ENCODE results near the gene PAIP1. TPM values are rescaled to one million over a fixed set of nuclear protein-coding genes. Genes with fewer than 3 reads are reported as not detected.
"Not testable (repeated sequence)": the region's sequence is repeated elsewhere in the genome, so short reads cannot be mapped to it uniquely, and the experiment has no call there.

The PAIP1 gene
- total RNA-seq, 1 donor from 2014 or later, result 111 TPM

- no peaks in the 10 kb centered on the region for H3K27me3 Mint-ChIP-seq (ENCODE audit: low read depth)
- no peak overlapping the region for H3K4me3 Mint-ChIP-seq
- no peak for DNase-seq (ENCODE audit: low read depth, low spot score)
- peaks cover 11% of the 10 kb centered on the region for H3K4me1 Mint-ChIP-seq
- no peak overlapping the region for H3K27ac Mint-ChIP-seq (ENCODE audit: unreplicated experiment)
- H3K9me3 Mint-ChIP-seq, result no peaks in the 10 kb centered on the region
- H3K36me3 Mint-ChIP-seq (ENCODE audit: low read depth), result peaks cover 11% of the 10 kb centered on the region
- TF ChIP-seq CTCF (conservative IDR thresholded peaks at IDR 0.05), result no peak
These were observed 5.1 kb downstream of the PAIP1 start for GRCh38 chr5:43551731-43552130.

- not testable (repeated sequence) for H3K4me3 Mint-ChIP-seq; H3K27me3 Mint-ChIP-seq (ENCODE audit: low read depth); H3K27ac Mint-ChIP-seq (ENCODE audit: unreplicated experiment); DNase-seq (ENCODE audit: low read depth, low spot score); H3K36me3 Mint-ChIP-seq (ENCODE audit: low read depth); H3K9me3 Mint-ChIP-seq
- H3K4me1 Mint-ChIP-seq, result peaks cover 11% of the 10 kb centered on the region
These were observed 7.6 kb downstream of the PAIP1 start for GRCh38 chr5:43549272-43549671.

- DNase-seq (ENCODE audit: low read depth, low spot score), result no peak
- Mint-ChIP-seq H3K27ac (ENCODE audit: unreplicated experiment) (no peak overlapping the region), H3K27me3 (ENCODE audit: low read depth) (no peaks in the 10 kb centered on the region), H3K9me3 (no peaks in the 10 kb centered on the region), H3K4me3 (no peak overlapping the region), H3K36me3 (ENCODE audit: low read depth) (peaks cover 10% of the 10 kb centered on the region), H3K4me1 (peaks cover 11% of the 10 kb centered on the region)
- no peak for TF ChIP-seq CTCF (conservative IDR thresholded peaks at IDR 0.05)
These were observed 8.5 kb downstream of the PAIP1 start for GRCh38 chr5:43548358-43548757.

- no peak overlapping the region for H3K27ac Mint-ChIP-seq (ENCODE audit: unreplicated experiment)
- peaks cover 11% of the 10 kb centered on the region for H3K4me1 Mint-ChIP-seq
- H3K36me3 Mint-ChIP-seq (ENCODE audit: low read depth), result peaks cover 14% of the 10 kb centered on the region
- H3K9me3 Mint-ChIP-seq, result no peaks in the 10 kb centered on the region
- H3K4me3 Mint-ChIP-seq, result no peak overlapping the region
- H3K27me3 Mint-ChIP-seq (ENCODE audit: low read depth), result no peaks in the 10 kb centered on the region
- DNase-seq (ENCODE audit: low read depth, low spot score), result no peak
- TF ChIP-seq CTCF (conservative IDR thresholded peaks at IDR 0.05), result no peak
These were observed 9.3 kb downstream of the PAIP1 start for GRCh38 chr5:43547532-43547931.

- peak overlapping the region; percentile 11 for H3K27ac Mint-ChIP-seq (ENCODE audit: unreplicated experiment)
- no peak for DNase-seq (ENCODE audit: low read depth, low spot score)
- H3K27me3 Mint-ChIP-seq (ENCODE audit: low read depth), result no peaks in the 10 kb centered on the region
- TF ChIP-seq CTCF (conservative IDR thresholded peaks at IDR 0.05), result no peak
- no peaks in the 10 kb centered on the region for H3K9me3 Mint-ChIP-seq
- peaks cover 14% of the 10 kb centered on the region for H3K36me3 Mint-ChIP-seq (ENCODE audit: low read depth)
- H3K4me1 Mint-ChIP-seq, result no peaks in the 10 kb centered on the region
- no peak overlapping the region for H3K4me3 Mint-ChIP-seq
These were observed 13.4 kb downstream of the PAIP1 start for GRCh38 chr5:43543434-43543833.

GRCh38 chr5:43540746-43541145 is 16.1 kb downstream of the PAIP1 start:
- Mint-ChIP-seq H3K4me3 (no peak overlapping the region), H3K27me3 (ENCODE audit: low read depth) (no peaks in the 10 kb centered on the region), H3K4me1 (no peaks in the 10 kb centered on the region), H3K27ac (ENCODE audit: unreplicated experiment) (no peak overlapping the region), H3K9me3 (no peaks in the 10 kb centered on the region), H3K36me3 (ENCODE audit: low read depth) (peaks cover 16% of the 10 kb centered on the region)
- DNase-seq (ENCODE audit: low read depth, low spot score), result no peak
- no peak for TF ChIP-seq CTCF (conservative IDR thresholded peaks at IDR 0.05)

Measured in neural crest cell (in vitro differentiated cells).